Omental fat pad (tissue), 4 donors: Measurements from ENCODE around the gene SSR3. TPM values are rescaled to one million over a fixed set of nuclear protein-coding genes. Genes with fewer than 3 reads are reported as not detected.

ENCODE experiments used
- ATAC-seq: fragments of 150-250 bp; one replicate; pipeline ENCODE4 v1.9.1; 2016; ENCODE audit warnings: mild to moderate bottlenecking, moderate library complexity; ENCODE audit not compliant: low FRiP score
- DNase-seq: peaks from one replicate; pipeline ENCODE4 v3.0.0-alpha.2; 2019; ENCODE audit warnings: low spot score
- total RNA-seq, 4 donors: library from RNA; depleted of rRNA; stranded (reverse); fragments of >200 nt; gene quantifications; one replicate each; pipeline ENCODE4 v1.1.0, GENCODE V29; 2016
- TF ChIP-seq, protein P1 (sequence below), 3 donors: fragments of 450-650 bp; IDR thresholded peaks; one replicate each; pipeline ENCODE4 v1.5.1; 2016 to 2017; ENCODE audit warnings: antibody characterized with exemption in 3 of 3, mild to moderate bottlenecking in 3 of 3, moderate library complexity in 2 of 3

SSR3 gene
- total RNA-seq, 4 donors from 2014 or later: 81.0 to 132 (median 113) TPM

DNA sequence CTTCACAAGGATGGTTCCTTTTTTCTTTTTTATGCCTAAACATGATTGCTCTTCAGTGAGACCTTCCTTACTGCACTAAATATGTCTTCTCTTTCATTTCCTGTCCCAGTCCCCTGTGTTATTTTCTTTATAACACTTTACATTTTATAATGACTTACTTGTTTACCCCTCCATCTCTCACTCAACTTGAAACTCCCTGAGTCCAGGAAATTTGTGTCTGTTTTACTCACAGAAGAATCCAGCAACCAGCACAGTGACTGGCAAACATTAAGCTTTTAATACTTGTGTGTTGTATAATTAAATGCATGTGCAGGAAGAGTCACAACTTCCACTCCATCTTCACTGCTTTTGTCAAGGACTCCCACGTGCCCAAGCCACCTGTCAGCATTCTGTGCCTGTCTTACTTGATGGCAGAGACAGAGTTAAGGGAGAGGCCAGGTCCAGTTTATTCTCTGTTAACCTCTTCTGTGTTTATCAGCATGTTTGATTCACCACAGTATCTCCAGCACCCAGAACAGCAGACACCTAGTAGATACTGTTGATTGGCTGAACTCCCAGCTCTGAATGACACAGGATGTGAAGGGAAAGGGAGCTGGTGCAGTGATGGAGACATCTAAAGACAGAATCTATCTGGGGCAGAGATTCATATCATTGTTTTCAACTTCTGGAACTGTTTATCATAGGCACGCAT is 42.8 kb downstream of the SSR3 start:
- no peak for DNase-seq
- no peak for ATAC-seq
- TF ChIP-seq, protein P1, sequence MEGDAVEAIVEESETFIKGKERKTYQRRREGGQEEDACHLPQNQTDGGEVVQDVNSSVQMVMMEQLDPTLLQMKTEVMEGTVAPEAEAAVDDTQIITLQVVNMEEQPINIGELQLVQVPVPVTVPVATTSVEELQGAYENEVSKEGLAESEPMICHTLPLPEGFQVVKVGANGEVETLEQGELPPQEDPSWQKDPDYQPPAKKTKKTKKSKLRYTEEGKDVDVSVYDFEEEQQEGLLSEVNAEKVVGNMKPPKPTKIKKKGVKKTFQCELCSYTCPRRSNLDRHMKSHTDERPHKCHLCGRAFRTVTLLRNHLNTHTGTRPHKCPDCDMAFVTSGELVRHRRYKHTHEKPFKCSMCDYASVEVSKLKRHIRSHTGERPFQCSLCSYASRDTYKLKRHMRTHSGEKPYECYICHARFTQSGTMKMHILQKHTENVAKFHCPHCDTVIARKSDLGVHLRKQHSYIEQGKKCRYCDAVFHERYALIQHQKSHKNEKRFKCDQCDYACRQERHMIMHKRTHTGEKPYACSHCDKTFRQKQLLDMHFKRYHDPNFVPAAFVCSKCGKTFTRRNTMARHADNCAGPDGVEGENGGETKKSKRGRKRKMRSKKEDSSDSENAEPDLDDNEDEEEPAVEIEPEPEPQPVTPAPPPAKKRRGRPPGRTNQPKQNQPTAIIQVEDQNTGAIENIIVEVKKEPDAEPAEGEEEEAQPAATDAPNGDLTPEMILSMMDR (IDR thresholded peaks at IDR 0.05): no peak

DNA sequence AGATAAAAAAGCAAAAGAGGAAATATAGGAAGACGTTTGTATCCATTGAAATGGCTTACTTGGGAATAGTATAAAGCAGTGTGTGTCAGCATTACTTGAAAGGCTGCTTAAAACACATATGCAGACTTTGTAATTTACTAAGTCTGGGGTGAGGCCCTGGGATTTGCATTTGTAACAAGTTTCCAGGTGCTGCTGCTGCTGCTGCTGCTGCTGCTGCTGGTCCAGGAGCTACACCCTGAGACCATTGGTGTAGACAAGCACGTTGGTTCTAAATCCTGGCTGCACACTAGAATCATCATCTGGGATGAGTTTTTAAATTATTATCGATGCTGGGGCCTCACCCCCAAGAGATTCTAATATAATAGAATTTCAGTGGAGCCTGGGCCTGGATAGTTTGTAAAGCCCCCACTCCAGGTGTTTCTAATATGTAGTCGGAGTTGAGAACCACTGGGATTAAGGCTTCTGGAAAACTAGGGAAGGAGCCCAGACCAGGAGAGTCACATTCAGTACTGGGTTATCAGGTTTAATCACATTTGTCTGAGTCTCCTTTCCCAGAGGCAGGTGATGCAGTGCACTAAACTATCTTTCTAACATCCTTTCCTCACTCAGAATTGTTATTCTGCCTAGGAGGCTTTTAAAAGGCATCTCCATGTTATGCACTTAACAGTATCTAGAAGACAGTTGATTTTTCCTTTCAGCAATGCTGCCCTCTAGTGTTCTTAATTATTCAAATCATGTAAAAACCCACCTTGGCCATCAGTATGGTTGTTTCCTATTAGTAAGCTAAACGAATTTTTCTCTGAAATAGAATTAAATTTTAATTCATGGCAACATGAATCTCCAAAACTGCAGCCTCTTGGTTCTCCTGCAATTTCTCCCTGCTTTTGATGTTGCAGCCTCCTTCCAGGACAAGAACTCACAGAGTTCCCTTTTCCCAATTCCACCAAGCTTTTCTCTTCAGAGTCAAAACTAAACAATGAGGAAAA is 45.4 kb downstream of the SSR3 start:
- no peak for DNase-seq
- ATAC-seq: no peak
- TF ChIP-seq, protein P1 (IDR thresholded peaks at IDR 0.05): no peak

GRCh38 chr3:156507285-156507684 is 47.6 kb downstream of the SSR3 start:
- no peak for DNase-seq
- TF ChIP-seq, protein P1 (IDR thresholded peaks at IDR 0.05): no peak
- ATAC-seq: no peak

GRCh38 chr3:156498307-156498706 is 56.6 kb downstream of the SSR3 start:
- ATAC-seq (no peak), DNase-seq (no peak)
- TF ChIP-seq, protein P1 (IDR thresholded peaks at IDR 0.05): no peak

DNA sequence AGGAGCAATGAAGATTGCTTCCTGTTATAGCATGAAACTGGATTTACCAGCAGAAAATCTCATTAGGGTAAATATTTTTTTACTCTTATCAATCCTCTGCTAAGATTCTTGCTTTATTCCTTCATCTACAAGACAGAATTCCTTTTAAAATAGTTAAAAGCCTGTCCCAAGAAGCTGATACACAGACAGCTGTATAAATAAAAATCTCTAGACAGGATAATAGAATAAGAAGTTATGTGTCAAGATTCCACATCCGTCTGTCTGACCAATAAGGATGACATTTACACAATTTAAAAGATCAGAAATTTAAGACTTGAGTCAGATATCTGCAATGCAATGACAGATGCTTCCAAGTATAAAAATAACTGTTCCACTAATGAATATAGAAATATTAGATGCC is 57.6 kb downstream of the SSR3 start:
- DNase-seq (no peak), ATAC-seq (no peak)
- TF ChIP-seq, protein P1 (IDR thresholded peaks at IDR 0.05): no peak

- TF ChIP-seq, protein P1 (IDR thresholded peaks at IDR 0.05): no peak
Measured at GRCh38 chr3:156495816-156496215, 59.1 kb downstream of the SSR3 start.

More at GRCh38 chr3:156495816-156496215, 59.1 kb downstream of the SSR3 start:
- no peak for ATAC-seq
- no peak for DNase-seq
